Measurements from ENCODE around the gene GNAS. TPM values are rescaled to one million over a fixed set of nuclear protein-coding genes. Genes with fewer than 3 reads are reported as not detected.

GNAS gene
- polyA plus RNA-seq, 1 experiment, result 1,537 TPM

DNA sequence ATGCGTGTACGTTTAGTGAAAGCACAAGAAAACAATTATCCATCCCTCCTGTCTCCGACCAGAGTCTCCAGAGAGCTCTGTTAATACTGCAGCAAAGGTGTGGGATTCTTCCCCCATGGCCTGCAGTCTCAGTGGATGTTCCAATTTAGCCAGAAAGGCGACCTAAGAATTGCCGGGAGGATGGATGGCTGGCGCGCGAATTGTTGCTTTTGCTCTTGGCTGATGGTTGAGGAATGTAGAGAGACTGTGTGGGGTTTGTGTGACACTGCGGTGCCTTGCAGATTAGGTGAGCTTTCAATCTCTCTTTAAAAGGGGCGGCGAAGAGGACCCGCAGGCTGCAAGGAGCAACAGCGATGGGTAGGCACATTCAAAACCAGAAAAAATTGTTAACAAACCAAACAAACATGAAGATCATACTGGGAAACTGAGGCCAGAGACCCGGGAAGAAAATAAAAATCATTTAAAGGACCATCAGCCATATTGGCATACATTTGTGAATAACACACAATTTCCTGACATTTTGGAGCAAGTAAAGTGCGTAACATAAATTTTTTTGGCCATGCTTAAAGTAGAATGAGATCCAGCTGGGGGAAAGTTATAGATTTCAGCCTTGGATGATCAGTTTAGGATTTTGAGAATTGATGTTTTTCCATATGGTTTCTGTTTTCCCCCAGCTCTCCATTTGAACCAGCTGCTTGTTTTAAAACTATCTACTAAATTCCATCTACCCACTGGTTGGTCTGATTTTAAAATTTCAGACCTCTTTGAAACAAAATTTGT lies 46.3 kb downstream of the GNAS start:
- POLR2A ChIA-PET, result no interaction called here
- TF ChIP-seq, protein P1, sequence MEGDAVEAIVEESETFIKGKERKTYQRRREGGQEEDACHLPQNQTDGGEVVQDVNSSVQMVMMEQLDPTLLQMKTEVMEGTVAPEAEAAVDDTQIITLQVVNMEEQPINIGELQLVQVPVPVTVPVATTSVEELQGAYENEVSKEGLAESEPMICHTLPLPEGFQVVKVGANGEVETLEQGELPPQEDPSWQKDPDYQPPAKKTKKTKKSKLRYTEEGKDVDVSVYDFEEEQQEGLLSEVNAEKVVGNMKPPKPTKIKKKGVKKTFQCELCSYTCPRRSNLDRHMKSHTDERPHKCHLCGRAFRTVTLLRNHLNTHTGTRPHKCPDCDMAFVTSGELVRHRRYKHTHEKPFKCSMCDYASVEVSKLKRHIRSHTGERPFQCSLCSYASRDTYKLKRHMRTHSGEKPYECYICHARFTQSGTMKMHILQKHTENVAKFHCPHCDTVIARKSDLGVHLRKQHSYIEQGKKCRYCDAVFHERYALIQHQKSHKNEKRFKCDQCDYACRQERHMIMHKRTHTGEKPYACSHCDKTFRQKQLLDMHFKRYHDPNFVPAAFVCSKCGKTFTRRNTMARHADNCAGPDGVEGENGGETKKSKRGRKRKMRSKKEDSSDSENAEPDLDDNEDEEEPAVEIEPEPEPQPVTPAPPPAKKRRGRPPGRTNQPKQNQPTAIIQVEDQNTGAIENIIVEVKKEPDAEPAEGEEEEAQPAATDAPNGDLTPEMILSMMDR (IDR thresholded peaks at IDR 0.05; ENCODE audit: insufficient read depth, low read depth, low read length), result no peak
- H3K36me3 ChIP-seq (ENCODE audit: control insufficient read depth, insufficient read depth, low read length), result peaks cover 7% of the 10 kb centered on the region
- no peaks in the 10 kb centered on the region for H3K27me3 ChIP-seq (ENCODE audit: control insufficient read depth, insufficient read depth, low read length)
- H3K4me3 ChIP-seq (ENCODE audit: low read depth, low read length), result no peak overlapping the region
- no peak for DNase-seq (ENCODE audit: low read depth)
- CTCF ChIA-PET, result interaction anchor here (1.1 to 1.7 kb wide), 3 partner anchors 9 to 29 kb away, joined by 4 read pairs; no protein-coding TSS in a partner anchor

DNA sequence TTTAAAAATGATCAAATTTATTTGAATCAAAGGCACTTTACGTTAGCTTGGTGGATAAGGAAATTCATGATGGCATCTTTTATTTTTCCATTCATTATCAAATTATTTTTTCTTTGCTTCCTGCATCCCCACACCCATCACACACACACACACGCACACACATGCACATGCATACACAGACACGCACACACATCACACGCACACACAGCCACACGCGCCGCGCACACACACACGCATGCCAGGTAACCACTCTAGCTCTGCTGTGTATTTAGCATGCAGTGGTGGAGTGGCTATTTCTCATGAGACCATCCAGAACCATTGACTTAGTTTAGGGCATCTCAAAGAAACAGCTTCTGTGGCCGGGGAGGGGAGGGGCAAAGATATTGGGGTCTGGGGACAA lies 47.0 kb downstream of the GNAS start:
- DNase-seq (ENCODE audit: low read depth), result no peak
- TF ChIP-seq, protein P1 (IDR thresholded peaks at IDR 0.05; ENCODE audit: insufficient read depth, low read depth, low read length), result no peak
- ChIA-PET POLR2A (no interaction called here), CTCF (interaction anchor here (1.7 kb wide), 1 partner anchor 8 kb away, joined by 4 read pairs; no protein-coding TSS in a partner anchor)
- H3K4me3 ChIP-seq (ENCODE audit: low read depth, low read length), result no peak overlapping the region
- peaks cover 7% of the 10 kb centered on the region for H3K36me3 ChIP-seq (ENCODE audit: control insufficient read depth, insufficient read depth, low read length)
- H3K27me3 ChIP-seq (ENCODE audit: control insufficient read depth, insufficient read depth, low read length), result no peaks in the 10 kb centered on the region

DNA sequence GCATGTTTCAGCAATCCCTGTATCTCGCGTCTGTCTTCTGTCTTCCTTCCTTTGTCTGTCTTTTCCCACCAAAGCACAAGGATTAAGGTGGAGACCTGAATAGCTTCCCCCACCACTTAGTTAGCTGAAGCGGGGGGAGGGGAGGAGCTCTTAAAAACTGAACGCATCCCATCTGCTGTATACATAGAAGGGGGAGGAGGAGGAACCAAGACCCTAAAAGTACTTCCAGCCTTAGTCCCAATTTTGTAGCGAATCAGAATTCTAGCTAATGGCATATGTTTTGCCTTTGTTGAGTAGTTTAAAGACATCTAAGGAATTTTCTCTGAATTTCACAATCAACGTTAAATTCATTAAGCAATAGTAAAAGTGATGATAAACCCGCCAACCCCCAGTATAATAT lies 47.9 kb downstream of the GNAS start:
- CTCF ChIA-PET, result no interaction called here
- H3K27me3 ChIP-seq (ENCODE audit: control insufficient read depth, insufficient read depth, low read length), result no peaks in the 10 kb centered on the region
- DNase-seq (ENCODE audit: low read depth), result no peak
- POLR2A ChIA-PET, result interaction anchor here (0.5 to 0.6 kb wide), 2 partner anchors 187 to 344 kb away, joined by 3 read pairs; no protein-coding TSS in a partner anchor
- no peak overlapping the region for H3K4me3 ChIP-seq (ENCODE audit: low read depth, low read length)
- peaks cover 9% of the 10 kb centered on the region for H3K36me3 ChIP-seq (ENCODE audit: control insufficient read depth, insufficient read depth, low read length)
- TF ChIP-seq, protein P1 (IDR thresholded peaks at IDR 0.05; ENCODE audit: insufficient read depth, low read depth, low read length), result no peak

DNA sequence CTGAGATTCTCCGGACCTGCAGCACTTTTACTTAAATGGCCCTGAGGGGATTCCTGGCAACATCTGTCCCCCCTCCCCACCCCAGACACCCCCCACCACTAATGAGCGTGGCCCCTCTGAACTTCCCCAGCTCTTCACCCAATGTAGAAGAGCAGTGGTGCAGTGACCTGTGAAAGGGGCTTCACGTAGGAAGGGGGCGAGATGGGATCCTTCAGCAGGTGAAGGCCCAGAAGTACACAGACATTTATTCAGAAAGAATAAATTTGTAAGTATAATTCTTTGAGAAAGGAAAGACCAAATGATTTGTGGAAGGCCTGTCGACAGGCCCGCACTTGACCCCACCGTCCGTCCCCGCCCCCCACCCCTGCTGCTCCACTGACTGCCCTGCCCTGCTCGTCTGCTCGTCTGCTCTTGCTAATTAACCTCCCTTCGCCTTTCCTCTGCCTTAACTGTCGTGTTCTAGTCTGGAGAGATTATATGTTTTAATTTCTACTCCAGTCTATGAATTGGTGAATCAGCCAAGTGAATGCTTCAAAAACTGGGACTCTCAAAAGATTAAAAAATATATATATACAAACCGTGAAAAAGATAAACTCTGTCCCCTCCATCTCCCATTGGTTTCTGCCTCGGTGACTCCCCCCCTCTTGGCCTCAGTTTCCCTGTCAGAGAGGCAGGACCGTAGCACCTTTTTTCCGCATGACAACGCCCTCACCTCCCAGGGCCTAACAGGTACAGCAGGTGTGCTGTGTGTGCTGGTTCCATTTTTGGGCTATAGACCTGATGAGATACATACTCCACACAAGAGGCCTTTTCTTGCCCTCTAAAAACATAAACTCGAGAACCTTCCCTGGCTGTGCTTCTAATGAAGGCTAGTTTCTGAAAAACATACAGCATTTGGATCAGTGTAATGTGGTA lies 49.2 kb downstream of the GNAS start:
- no peak for DNase-seq (ENCODE audit: low read depth)
- ChIA-PET POLR2A (no interaction called here), CTCF (interaction anchor here (0.7 to 1.0 kb wide), 3 partner anchors 18 to 257 kb away, joined by 3 read pairs; no protein-coding TSS in a partner anchor)
- H3K4me3 ChIP-seq (ENCODE audit: low read depth, low read length), result no peak overlapping the region
- peaks cover 12% of the 10 kb centered on the region for H3K36me3 ChIP-seq (ENCODE audit: control insufficient read depth, insufficient read depth, low read length)
- TF ChIP-seq, protein P1 (IDR thresholded peaks at IDR 0.05; ENCODE audit: insufficient read depth, low read depth, low read length), result no peak
- no peaks in the 10 kb centered on the region for H3K27me3 ChIP-seq (ENCODE audit: control insufficient read depth, insufficient read depth, low read length)

DNA sequence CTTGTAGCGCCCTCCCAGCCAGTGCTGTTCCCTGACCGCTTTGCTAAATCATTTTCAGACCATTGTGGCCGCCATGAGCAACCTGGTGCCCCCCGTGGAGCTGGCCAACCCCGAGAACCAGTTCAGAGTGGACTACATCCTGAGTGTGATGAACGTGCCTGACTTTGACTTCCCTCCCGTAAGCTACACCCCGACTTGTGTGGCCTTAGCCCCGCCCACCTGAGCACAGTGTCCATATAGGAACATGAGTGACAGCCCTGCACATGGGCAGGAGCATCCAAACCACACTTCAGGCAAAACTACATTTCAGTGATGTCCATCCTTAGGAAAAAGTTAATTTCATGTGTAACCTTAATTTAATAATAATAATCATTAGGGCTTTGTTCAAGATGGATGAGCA lies 51.1 kb downstream of the GNAS start:
- no peaks in the 10 kb centered on the region for H3K27me3 ChIP-seq (ENCODE audit: control insufficient read depth, insufficient read depth, low read length)
- ChIA-PET POLR2A (no interaction called here), CTCF (no interaction called here)
- no peak for DNase-seq (ENCODE audit: low read depth)
- H3K4me3 ChIP-seq (ENCODE audit: low read depth, low read length), result no peak overlapping the region
- peaks cover 14% of the 10 kb centered on the region for H3K36me3 ChIP-seq (ENCODE audit: control insufficient read depth, insufficient read depth, low read length)
- TF ChIP-seq, protein P1 (IDR thresholded peaks at IDR 0.05; ENCODE audit: insufficient read depth, low read depth, low read length), result no peak

Measured in BJ (cell line).